Measurements from ENCODE around the gene FGF1.

FGF1 gene

DNA sequence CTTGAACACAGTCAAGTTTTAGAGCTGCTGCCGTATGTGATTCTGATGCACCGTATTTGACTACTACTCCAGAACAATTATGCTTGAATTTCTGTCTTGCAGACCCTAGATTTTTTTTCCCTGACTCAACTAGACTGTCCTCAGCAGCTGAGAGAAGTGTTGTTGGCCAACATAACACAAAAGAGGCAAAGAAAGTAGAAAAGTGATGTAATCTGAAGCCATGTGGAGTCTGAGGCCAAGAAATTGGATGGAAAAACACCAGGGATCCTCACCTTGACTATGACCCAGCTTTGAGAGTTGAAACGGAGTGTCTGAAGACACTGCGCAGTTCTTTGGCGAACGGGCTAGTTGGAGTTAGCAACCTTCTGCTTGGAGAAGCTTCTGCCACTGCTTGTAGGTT lies 36.3 kb upstream of the FGF1 start:
- in situ Hi-C loops (cut with MboI; ENCODE audit: low sequenced_read_pairs, unreplicated experiment): loop anchor here (10.0 kb wide), 1 partner anchor 153 kb away; no protein-coding TSS in a partner anchor
- no peak for TF ChIP-seq CTCF (IDR thresholded peaks at IDR 0.05; ENCODE audit: borderline replicate concordance, control extremely low read depth, extremely low read depth, insufficient read depth, missing control alignments)
- no peak for DNase-seq (ENCODE audit: low spot score)

- DNase-seq (ENCODE audit: low spot score): no peak
- no peak for TF ChIP-seq CTCF (IDR thresholded peaks at IDR 0.05; ENCODE audit: borderline replicate concordance, control extremely low read depth, extremely low read depth, insufficient read depth, missing control alignments)
- in situ Hi-C loops (cut with MboI; ENCODE audit: low sequenced_read_pairs, unreplicated experiment): loop anchor here (10.0 kb wide), 1 partner anchor 154 kb away; no protein-coding TSS in a partner anchor
Observed at GRCh38 chr5:142720641-142721271, 34.9 kb upstream of the FGF1 start.

GRCh38 chr5:142719836-142720370 lies 34.0 kb upstream of the FGF1 start:
- TF ChIP-seq CTCF (IDR thresholded peaks at IDR 0.05; ENCODE audit: borderline replicate concordance, control extremely low read depth, extremely low read depth, insufficient read depth, missing control alignments): no peak

DNA sequence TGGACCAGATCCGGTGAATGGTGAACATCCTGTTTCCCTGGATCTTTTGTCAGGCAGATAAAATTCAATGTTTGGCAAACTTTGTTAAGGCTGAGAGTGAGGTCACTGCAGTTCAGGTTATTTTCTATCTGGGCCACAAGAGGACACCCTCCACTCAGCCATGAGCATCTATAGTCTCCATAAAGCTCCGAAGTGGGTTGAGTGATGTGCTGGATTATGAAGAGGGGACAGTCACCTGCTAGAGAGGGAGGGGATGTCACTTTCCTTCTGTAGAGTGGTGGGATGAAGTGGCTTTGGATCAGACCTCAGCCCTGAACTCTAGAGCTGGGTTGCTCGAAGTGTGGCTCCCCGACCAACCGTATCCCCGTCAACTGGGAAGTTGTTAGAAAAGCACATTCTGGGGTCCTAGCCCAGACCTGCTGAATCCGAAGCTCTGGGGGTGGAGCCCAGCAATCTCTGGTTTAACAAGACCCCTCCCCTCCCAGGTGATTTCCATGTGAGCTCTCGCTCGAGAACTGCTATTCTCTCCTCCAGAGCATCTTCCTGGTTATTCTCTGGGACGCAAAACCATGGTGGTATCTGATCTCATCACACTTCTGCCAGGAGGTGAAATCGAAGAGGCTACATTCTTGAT lies 31.8 kb upstream of the FGF1 start:
- in situ Hi-C loops (cut with MboI; ENCODE audit: low sequenced_read_pairs, unreplicated experiment): no loop called here

More at GRCh38 chr5:142719836-142720370, 34.0 kb upstream of the FGF1 start:
- DNase-seq (ENCODE audit: low spot score): no peak
- in situ Hi-C loops (cut with MboI; ENCODE audit: low sequenced_read_pairs, unreplicated experiment): loop anchor here (10.0 kb wide), 1 partner anchor 155 kb away; no protein-coding TSS in a partner anchor

GRCh38 chr5:142716963-142717362 lies 31.1 kb upstream of the FGF1 start:
- TF ChIP-seq CTCF (IDR thresholded peaks at IDR 0.05; ENCODE audit: borderline replicate concordance, control extremely low read depth, extremely low read depth, insufficient read depth, missing control alignments): peak; percentile 32
- in situ Hi-C loops (cut with MboI; ENCODE audit: low sequenced_read_pairs, unreplicated experiment): no loop called here
- DNase-seq (ENCODE audit: low spot score): peak; percentile 33

More for the DNA sequence above, 31.8 kb upstream of the FGF1 start:
- peak; percentile 39 for TF ChIP-seq CTCF (IDR thresholded peaks at IDR 0.05; ENCODE audit: borderline replicate concordance, control extremely low read depth, extremely low read depth, insufficient read depth, missing control alignments)
- peak; percentile 38 for DNase-seq (ENCODE audit: low spot score)

- in situ Hi-C loops (cut with MboI; ENCODE audit: low sequenced_read_pairs, unreplicated experiment): no loop called here
- TF ChIP-seq CTCF (IDR thresholded peaks at IDR 0.05; ENCODE audit: borderline replicate concordance, control extremely low read depth, extremely low read depth, insufficient read depth, missing control alignments): no peak
- DNase-seq (ENCODE audit: low spot score): no peak
Observed at GRCh38 chr5:142715291-142715690, 29.4 kb upstream of the FGF1 start.

Data from GM13976 (cell line).